Measurements from ENCODE around the gene UBR3. TPM values are rescaled to one million over a fixed set of nuclear protein-coding genes. Genes with fewer than 3 reads are reported as not detected.
"Not testable (repeated sequence)": the region's sequence is repeated elsewhere in the genome, so short reads cannot be mapped to it uniquely, and the experiment has no call there.

UBR3 gene
- total RNA-seq, 4 donors from 2014 or later = 87.4 to 101 (median 97.3) TPM

GRCh38 chr2:169862816-169863215 lies 35.6 kb downstream of the UBR3 start:
- no peak overlapping the region for H3K27ac ChIP-seq
- H3K36me3 ChIP-seq = peaks cover 0 to 7% (median 0%) of the 10 kb centered on the region in 3 donors
- peaks cover 0 to 14% (median 2%) of the 10 kb centered on the region in 4 donors for H3K4me1 ChIP-seq
- H3K9me3 ChIP-seq = no peaks in the 10 kb centered on the region
- no peak for DNase-seq (ENCODE audit: low spot score in 2 of 2)
- TF ChIP-seq POLR2A (IDR thresholded peaks at IDR 0.05) = no peak
- TF ChIP-seq CTCF (IDR thresholded peaks at IDR 0.05) = no peak
- WGBS, 2 donors = 57 to 60% methylated on average over 2 of the region's 2 CpGs
- no peak overlapping the region for H3K4me3 ChIP-seq
- H3K27me3 ChIP-seq = no peaks in the 10 kb centered on the region

DNA sequence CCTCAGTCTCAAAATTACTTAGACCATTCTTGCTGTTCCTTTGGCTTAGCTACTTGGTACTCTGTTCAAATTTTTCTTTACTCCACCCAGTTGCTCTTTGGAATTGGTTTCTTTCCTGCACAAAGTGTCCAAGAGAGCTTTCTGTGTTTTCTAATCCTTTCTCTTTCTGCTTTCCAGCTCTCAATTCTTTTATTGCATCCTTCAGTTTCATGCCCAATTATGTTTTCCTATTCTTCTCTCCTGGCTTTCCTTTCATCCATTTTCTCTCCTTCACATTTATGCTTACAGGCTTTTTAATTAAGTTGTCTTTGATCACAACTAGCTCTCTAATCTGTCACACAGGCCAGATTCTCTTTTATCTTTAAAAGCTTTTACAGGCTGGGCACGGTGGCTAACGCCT lies 38.2 kb downstream of the UBR3 start:
- TF ChIP-seq POLR2A (IDR thresholded peaks at IDR 0.05) = no peak
- TF ChIP-seq CTCF (IDR thresholded peaks at IDR 0.05) = no peak
- TF ChIP-seq EP300 (IDR thresholded peaks at IDR 0.05) = no peak
- H3K4me3 ChIP-seq = no peak overlapping the region
- no peaks in the 10 kb centered on the region for H3K27me3 ChIP-seq
- no peak for DNase-seq (ENCODE audit: low spot score in 2 of 2)
- no peak overlapping the region for H3K27ac ChIP-seq
- H3K9me3 ChIP-seq = no peaks in the 10 kb centered on the region
- peaks cover 0 to 19% (median 2%) of the 10 kb centered on the region in 4 donors for H3K4me1 ChIP-seq
- 80 to 83% methylated on average over 2 of the region's 2 CpGs for WGBS, 2 donors
- peaks cover 0 to 7% (median 0%) of the 10 kb centered on the region in 3 donors for H3K36me3 ChIP-seq

GRCh38 chr2:169866230-169866629 lies 39.0 kb downstream of the UBR3 start:
- DNase-seq (ENCODE audit: low spot score in 2 of 2); H3K9me3 ChIP-seq; H3K27ac ChIP-seq; H3K36me3 ChIP-seq; H3K27me3 ChIP-seq; H3K4me3 ChIP-seq: not testable (repeated sequence)
- 87% methylated on average over 6 of the region's 6 CpGs for WGBS, 2 donors
- peaks cover 0 to 19% (median 2%) of the 10 kb centered on the region in 4 donors for H3K4me1 ChIP-seq

- H3K27me3 ChIP-seq = no peaks in the 10 kb centered on the region
- no peak for DNase-seq (ENCODE audit: low spot score in 2 of 2)
- peaks cover 0 to 19% (median 2%) of the 10 kb centered on the region in 4 donors for H3K4me1 ChIP-seq
- H3K9me3 ChIP-seq = no peaks in the 10 kb centered on the region
- no peak overlapping the region for H3K4me3 ChIP-seq
- WGBS, 2 donors = 87 to 89% methylated on average over 3 of the region's 3 CpGs
- H3K36me3 ChIP-seq = no peaks in the 10 kb centered on the region
- H3K27ac ChIP-seq = no peak overlapping the region
- TF ChIP-seq CTCF (IDR thresholded peaks at IDR 0.05) (no peak), EP300 (IDR thresholded peaks at IDR 0.05) (no peak), POLR2A (IDR thresholded peaks at IDR 0.05) (no peak)
These were observed 40.3 kb downstream of the UBR3 start for GRCh38 chr2:169867579-169867978.

GRCh38 chr2:169868951-169869350 lies 41.7 kb downstream of the UBR3 start:
- no peak for DNase-seq (ENCODE audit: low spot score in 2 of 2)
- TF ChIP-seq CTCF (IDR thresholded peaks at IDR 0.05) (no peak), EP300 (IDR thresholded peaks at IDR 0.05) (no peak), POLR2A (IDR thresholded peaks at IDR 0.05) (no peak)
- H3K4me3 ChIP-seq = no peak overlapping the region
- WGBS, 2 donors = 91 to 92% methylated on average over 7 of the region's 7 CpGs
- H3K36me3 ChIP-seq = no peaks in the 10 kb centered on the region
- no peaks in the 10 kb centered on the region for H3K27me3 ChIP-seq
- no peak overlapping the region for H3K27ac ChIP-seq
- peaks cover 0 to 13% (median 2%) of the 10 kb centered on the region in 4 donors for H3K4me1 ChIP-seq
- H3K9me3 ChIP-seq = no peaks in the 10 kb centered on the region

DNA sequence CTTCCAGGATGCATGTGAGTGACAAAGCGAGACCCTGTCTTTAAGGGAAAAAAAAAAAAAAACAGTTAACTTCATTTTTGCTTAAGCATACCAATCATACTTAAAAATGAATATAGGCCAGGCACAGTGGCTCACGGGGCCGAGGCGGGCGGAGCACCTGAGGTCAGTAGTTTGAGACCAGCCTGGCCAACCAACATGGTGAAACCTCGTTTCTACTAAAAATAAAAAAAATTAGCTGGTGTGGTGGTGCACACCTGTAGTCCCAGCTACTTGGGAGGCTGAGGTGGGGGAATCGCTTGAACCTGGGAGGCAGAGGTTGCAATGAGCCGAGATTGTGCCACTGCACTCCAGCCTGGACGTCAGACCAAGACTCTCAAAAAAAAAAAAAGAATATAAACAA lies 44.1 kb downstream of the UBR3 start:
- not testable (repeated sequence) for DNase-seq (ENCODE audit: low spot score in 2 of 2); H3K27ac ChIP-seq; H3K9me3 ChIP-seq; H3K4me1 ChIP-seq; H3K27me3 ChIP-seq; H3K4me3 ChIP-seq
- WGBS, 2 donors = 87 to 90% methylated on average over 9 of the region's 9 CpGs
- peaks cover 0 to 12% (median 0%) of the 10 kb centered on the region in 3 donors for H3K36me3 ChIP-seq
